ENCODE measurements around the gene ZBED4. TPM values are rescaled to one million over a fixed set of nuclear protein-coding genes. Genes with fewer than 3 reads are reported as not detected.
"Not testable (repeated sequence)": the region's sequence is repeated elsewhere in the genome, so short reads cannot be mapped to it uniquely, and the experiment has no call there.

ZBED4 gene
- total and polyA plus RNA-seq, 2 experiments from 2014 or later, result 8.5 to 31.9 TPM

GRCh38 chr22:49850021-49850911, 3.4 kb upstream of the ZBED4 start (continued):
- no peak for TF ChIP-seq ETS1 (IDR thresholded peaks at IDR 0.05)
- TF ChIP-seq EZH2phosphoT487 (IDR thresholded peaks at IDR 0.05; ENCODE audit: unreplicated experiment), result no peak

- peak overlapping the region; percentile 49 for H3K4me3 Mint-ChIP-seq
- H3K9me3 Mint-ChIP-seq, result no peaks in the 10 kb centered on the region
- no peak overlapping the region for H3K27ac ChIP-seq (ENCODE audit: low read depth)
- ATAC-seq (no peak), DNase-seq (ENCODE audit: low spot score) (no peak)
- H3K4me1 ChIP-seq (ENCODE audit: insufficient read depth), result peaks cover 18% of the 10 kb centered on the region
- peaks cover 20% of the 10 kb centered on the region for H3K79me2 ChIP-seq (replicated peaks; ENCODE audit: insufficient read depth)
- no peaks in the 10 kb centered on the region for H3K36me3 Mint-ChIP-seq (ENCODE audit: low read depth)
- H3K9me2 ChIP-seq (ENCODE audit: insufficient read depth), result no peaks in the 10 kb centered on the region
- peaks cover 5% of the 10 kb centered on the region; the same call in 1 of the 2 replicates for H3F3A ChIP-seq (replicated peaks; ENCODE audit: low read depth)
- H2AFZ ChIP-seq, result no peak overlapping the region
- peaks cover 20% of the 10 kb centered on the region for H3K4me1 Mint-ChIP-seq
- no peak overlapping the region for H3K4me3 ChIP-seq
- H3K27me3 ChIP-seq (ENCODE audit: insufficient read depth), result peaks cover 70% of the 10 kb centered on the region
- H3K27ac Mint-ChIP-seq, result no peak overlapping the region
- TF ChIP-seq EZH2 (IDR thresholded peaks at IDR 0.05; ENCODE audit: low read depth, unreplicated experiment) (peak; percentile 59), ETS1 (IDR thresholded peaks at IDR 0.05) (no peak)
- no peaks in the 10 kb centered on the region for H3K36me3 ChIP-seq (ENCODE audit: insufficient read depth)
- H3K4me2 ChIP-seq, result no peak overlapping the region
- H4K20me1 ChIP-seq (replicated peaks; ENCODE audit: insufficient read depth), result peaks cover 17% of the 10 kb centered on the region
- peaks cover 68% of the 10 kb centered on the region for H3K27me3 Mint-ChIP-seq (ENCODE audit: insufficient read depth, low read depth, poor library complexity)
Measured at GRCh38 chr22:49850959-49851802, 2.5 kb upstream of the ZBED4 start.

DNA sequence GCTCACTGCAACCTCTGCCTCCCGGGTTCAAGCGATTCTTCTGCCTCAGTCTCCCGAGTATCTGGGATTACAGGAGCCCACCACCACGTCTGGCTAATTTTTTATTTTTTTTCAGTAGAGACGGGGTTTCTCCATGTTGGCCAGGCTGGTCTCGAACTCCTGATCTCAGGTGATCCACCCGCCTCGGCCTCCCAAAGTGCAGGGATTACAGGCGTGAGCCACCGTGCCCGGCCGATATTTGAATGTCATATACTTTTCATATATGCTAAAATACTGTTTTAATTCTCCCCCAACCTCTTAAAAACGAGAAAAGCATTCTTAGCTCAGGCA, 1.1 kb upstream of the ZBED4 start:
- Histone ChIP-seq H4K20me1 (replicated peaks; ENCODE audit: insufficient read depth) (peaks cover 20% of the 10 kb centered on the region), H3K4me1 (ENCODE audit: insufficient read depth) (peaks cover 18% of the 10 kb centered on the region), H3K79me2 (replicated peaks; ENCODE audit: insufficient read depth) (peaks cover 31% of the 10 kb centered on the region), H3K4me3 (peak overlapping the region; percentile 92), H2AFZ (peak overlapping the region; percentile 98), H3K4me2 (peak overlapping the region; percentile 97), H3K27me3 (ENCODE audit: insufficient read depth) (peaks cover 57% of the 10 kb centered on the region)
- Mint-ChIP-seq H3K27me3 (ENCODE audit: insufficient read depth, low read depth, poor library complexity) (peaks cover 56% of the 10 kb centered on the region), H3K4me3 (peak overlapping the region; percentile 68), H3K4me1 (peaks cover 23% of the 10 kb centered on the region)
- not testable (repeated sequence) for H3K9me2 ChIP-seq (ENCODE audit: insufficient read depth); DNase-seq (ENCODE audit: low spot score); H3K27ac Mint-ChIP-seq; H3K9me3 Mint-ChIP-seq; ATAC-seq; H3K36me3 ChIP-seq (ENCODE audit: insufficient read depth); H3K27ac ChIP-seq (ENCODE audit: low read depth); H3K36me3 Mint-ChIP-seq (ENCODE audit: low read depth); H3F3A ChIP-seq (replicated peaks; ENCODE audit: low read depth)
